NK-92 treated with Interleukin-12 subunit alpha and Interleukin-12 subunit beta, amount 100 ng/mL, for 24 hours (cell line): Measurements from ENCODE around the gene MTSS2.

Source experiments
- DNase-seq: peaks from one replicate; lab custom pipeline; 2025; lab: John Stamatoyannopoulos, UW

The MTSS2 gene

GRCh38 chr16:70699696-70700095 lies 13.8 kb upstream of the MTSS2 start:
- no peak for DNase-seq

GRCh38 chr16:70698901-70699300 lies 13.0 kb upstream of the MTSS2 start:
- DNase-seq = no peak

- DNase-seq = no peak
Measured at GRCh38 chr16:70697594-70698170, 11.8 kb upstream of the MTSS2 start.

GRCh38 chr16:70696952-70697593 lies 11.2 kb upstream of the MTSS2 start:
- DNase-seq = no peak

GRCh38 chr16:70696355-70696754 lies 10.5 kb upstream of the MTSS2 start:
- DNase-seq = no peak

GRCh38 chr16:70695331-70696070 lies 9.6 kb upstream of the MTSS2 start:
- no peak for DNase-seq

- no peak for DNase-seq
Measured at GRCh38 chr16:70694868-70695218, 9.0 kb upstream of the MTSS2 start.

GRCh38 chr16:70694088-70694867 lies 8.4 kb upstream of the MTSS2 start:
- no peak for DNase-seq

GRCh38 chr16:70692873-70693671 lies 7.2 kb upstream of the MTSS2 start:
- no peak for DNase-seq

GRCh38 chr16:70692130-70692872 lies 6.4 kb upstream of the MTSS2 start:
- DNase-seq = no peak

- no peak for DNase-seq
Measured at GRCh38 chr16:70691223-70692129, 5.6 kb upstream of the MTSS2 start.

- no peak for DNase-seq
Measured at GRCh38 chr16:70689970-70690891, 4.4 kb upstream of the MTSS2 start.

GRCh38 chr16:70689035-70689969 lies 3.4 kb upstream of the MTSS2 start:
- DNase-seq = no peak

- no peak for DNase-seq
Measured at GRCh38 chr16:70688246-70688742, 2.4 kb upstream of the MTSS2 start.

- no peak for DNase-seq
Measured at GRCh38 chr16:70687671-70688245, 1.9 kb upstream of the MTSS2 start.

- DNase-seq = no peak
Measured at GRCh38 chr16:70687102-70687511, 1.3 kb upstream of the MTSS2 start.

GRCh38 chr16:70686376-70687101 lies 686 bp upstream of the MTSS2 start:
- DNase-seq = no peak
